Measurements from ENCODE around the gene BPIFB3. TPM values are rescaled to one million over a fixed set of nuclear protein-coding genes. Genes with fewer than 3 reads are reported as not detected.
"Not testable (repeated sequence)": the region's sequence is repeated elsewhere in the genome, so short reads cannot be mapped to it uniquely, and the experiment has no call there.

The BPIFB3 gene
- total RNA-seq, 1 experiment from 2014 or later = not detected

DNA sequence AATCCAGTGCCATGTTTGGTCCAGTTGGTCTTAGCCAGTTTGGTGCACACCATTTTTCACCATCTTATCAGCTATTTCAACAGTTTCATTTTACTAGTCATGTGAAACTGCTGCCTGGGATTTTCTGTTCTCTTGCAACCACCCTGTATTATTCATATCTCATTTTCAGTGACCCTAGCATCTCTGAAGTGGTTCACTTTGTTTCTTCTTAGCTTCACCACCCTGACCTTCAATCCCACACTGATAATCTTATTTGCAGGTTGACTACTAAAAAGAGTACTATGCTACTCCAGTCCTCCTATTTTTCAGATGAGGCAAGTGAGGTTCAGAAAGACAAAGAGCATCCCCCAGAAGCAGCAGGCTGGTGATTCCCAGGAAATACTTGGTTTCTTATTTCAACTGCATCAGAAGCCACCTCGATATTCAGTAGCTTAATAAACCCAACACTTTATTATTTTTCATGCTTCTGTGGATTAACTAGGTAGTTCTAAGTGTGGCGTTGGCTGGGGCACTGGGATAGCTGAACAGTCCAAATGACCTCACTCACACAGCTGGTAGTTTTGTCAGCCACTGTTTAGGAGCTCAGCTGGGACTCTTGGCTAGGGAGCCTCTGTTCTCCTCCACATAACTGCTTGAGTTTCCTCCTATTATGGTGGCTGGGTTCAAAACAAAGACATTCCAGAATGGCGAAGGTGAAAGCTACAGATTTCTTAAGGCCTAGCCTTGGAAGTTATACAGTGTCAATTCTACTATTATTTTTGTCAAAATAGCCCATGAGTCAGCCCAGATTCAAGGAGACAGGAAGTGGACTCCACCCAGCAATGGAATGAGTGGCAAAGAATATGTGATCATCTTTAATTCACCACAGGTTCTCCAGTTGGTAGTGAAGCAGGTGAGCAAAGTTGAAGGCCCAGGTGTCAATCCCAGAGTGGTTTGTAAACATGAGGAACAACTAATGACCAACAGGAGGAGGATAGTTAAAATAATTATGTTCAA lies 66.3 kb downstream of the BPIFB3 start:
- in situ Hi-C loops (cut with HindIII; ENCODE audit: low pct_unique_long_range_greater_than_20kb, low sequenced_read_pairs) = no loop called here
- no peak for DNase-seq (ENCODE audit: low read depth, low spot score)

DNA sequence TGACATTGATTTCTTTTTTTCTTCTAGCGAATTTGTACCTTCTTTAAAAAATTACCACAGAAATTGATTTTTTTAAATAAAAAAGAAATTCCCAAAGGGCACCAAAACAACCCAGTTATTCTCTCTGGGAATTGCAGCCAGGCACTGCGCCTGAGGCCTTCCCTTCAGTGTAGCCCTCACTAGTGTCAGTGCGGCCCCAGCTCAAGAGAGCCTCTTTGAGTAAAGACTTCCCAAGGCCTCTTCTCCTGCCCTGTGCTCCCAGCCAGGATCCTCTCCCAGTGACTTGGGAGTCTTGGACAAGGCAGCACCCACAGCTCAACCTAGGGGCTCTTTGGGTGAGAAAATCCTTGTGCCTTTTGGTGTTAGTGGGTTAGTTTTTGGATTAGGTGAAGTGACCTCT lies 67.2 kb downstream of the BPIFB3 start:
- in situ Hi-C loops (cut with HindIII; ENCODE audit: low pct_unique_long_range_greater_than_20kb, low sequenced_read_pairs) = no loop called here
- DNase-seq (ENCODE audit: low read depth, low spot score) = no peak

DNA sequence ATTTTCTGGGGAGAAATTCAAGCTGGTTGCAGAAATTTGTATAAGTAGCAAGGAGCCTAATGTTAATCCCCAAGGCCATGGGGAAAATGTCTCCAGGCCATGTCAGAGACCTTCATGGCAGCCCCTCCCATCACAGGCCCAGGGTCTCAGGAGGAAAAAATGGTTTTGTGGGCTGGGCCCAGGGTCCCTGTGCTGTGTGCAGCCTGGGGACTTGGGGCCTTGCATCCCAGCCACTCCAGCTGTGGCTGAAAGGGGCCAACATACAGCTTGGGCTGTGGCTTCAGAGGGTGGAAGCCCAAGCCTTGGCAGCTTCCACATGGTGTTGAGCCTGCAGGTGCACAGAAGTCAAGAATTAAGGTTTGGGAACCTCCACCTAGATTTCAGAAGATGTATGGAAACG lies 68.6 kb downstream of the BPIFB3 start:
- in situ Hi-C loops (cut with HindIII; ENCODE audit: low pct_unique_long_range_greater_than_20kb, low sequenced_read_pairs); DNase-seq (ENCODE audit: low read depth, low spot score): not testable (repeated sequence)

Other genes with a start within 250 kb of the BPIFB3 start
- 110 and 118 TPM in 2 replicates for gene MAPRE1, start 233.9 kb upstream of the BPIFB3 start, total RNA-seq (2014; rRNA removed; shearing (Covaris generic))
- not detected in 2 replicates for gene EFCAB8, start 195.0 kb upstream of the BPIFB3 start, total RNA-seq (2014; rRNA removed; shearing (Covaris generic))
- not detected in 2 replicates for gene SUN5, start 49.5 kb upstream of the BPIFB3 start, total RNA-seq (2014; rRNA removed; shearing (Covaris generic))
- not detected in 2 replicates for gene BPIFB2, start 46.2 kb upstream of the BPIFB3 start, total RNA-seq (2014; rRNA removed; shearing (Covaris generic))
- gene BPIFB6, start 22.3 kb upstream of the BPIFB3 start, total RNA-seq (2014; rRNA removed; shearing (Covaris generic)) = not detected in 2 replicates
- not detected in 2 replicates for gene BPIFB4, start 25.7 kb downstream of the BPIFB3 start, total RNA-seq (2014; rRNA removed; shearing (Covaris generic))
- not detected in 2 replicates for gene BPIFA2, start 114.3 kb downstream of the BPIFB3 start, total RNA-seq (2014; rRNA removed; shearing (Covaris generic))
- not detected in 2 replicates for gene BPIFA3, start 163.4 kb downstream of the BPIFB3 start, total RNA-seq (2014; rRNA removed; shearing (Covaris generic))
- not detected in 2 replicates for gene BPIFA1, start 182.1 kb downstream of the BPIFB3 start, total RNA-seq (2014; rRNA removed; shearing (Covaris generic))
- gene BPIFB1, start 229.3 kb downstream of the BPIFB3 start, total RNA-seq (2014; rRNA removed; shearing (Covaris generic)) = not detected in 2 replicates

All from SK-MEL-5 (cell line).